Subcutaneous abdominal adipose tissue (tissue), 5 donors: Measurements from ENCODE around the gene POP4.

Source experiments
- H3K27ac ChIP-seq: one replicate; pipeline ENCODE4 v1.7.0; 2013; ENCODE audit warnings: low read depth, mild to moderate bottlenecking, inconsistent platforms, low read length, moderate library complexity
- H3K27me3 ChIP-seq, 5 donors: one replicate each; pipeline ENCODE4 v1.7.0; 2013; ENCODE audit warnings: low read length in 5 of 5, inconsistent platforms in 1 of 5; ENCODE audit not compliant: control insufficient read depth in 5 of 5, insufficient read depth in 4 of 5
- H3K36me3 ChIP-seq, 5 donors: one replicate each; pipeline ENCODE4 v1.7.0; 2013; ENCODE audit warnings: low read length in 5 of 5; ENCODE audit not compliant: control insufficient read depth in 5 of 5, insufficient read depth in 5 of 5
- H3K4me1 ChIP-seq, 5 donors: one replicate each; pipeline ENCODE4 v1.7.0; 2013; ENCODE audit warnings: low read length in 5 of 5, mild to moderate bottlenecking in 3 of 5, moderate library complexity in 1 of 5; ENCODE audit not compliant: control insufficient read depth in 5 of 5, insufficient read depth in 5 of 5
- H3K4me3 ChIP-seq, 5 donors: one replicate each; pipeline ENCODE4 v1.7.0; 2013; ENCODE audit warnings: low read length in 5 of 5, low read depth in 1 of 5
- H3K9ac ChIP-seq, 5 donors: one replicate each; pipeline ENCODE4 v1.7.0; 2013; ENCODE audit warnings: low read length in 5 of 5, mild to moderate bottlenecking in 4 of 5, moderate library complexity in 3 of 5
- H3K9me3 ChIP-seq, 5 donors: one replicate each; pipeline ENCODE4 v1.7.0; 2013; ENCODE audit warnings: low read length in 5 of 5; ENCODE audit not compliant: control insufficient read depth in 5 of 5
- donor health status: healthy.
- donor health status: healthy.
- donor health status: healthy.
- donor health status: healthy.
- donor health status: healthy.

The POP4 gene

DNA sequence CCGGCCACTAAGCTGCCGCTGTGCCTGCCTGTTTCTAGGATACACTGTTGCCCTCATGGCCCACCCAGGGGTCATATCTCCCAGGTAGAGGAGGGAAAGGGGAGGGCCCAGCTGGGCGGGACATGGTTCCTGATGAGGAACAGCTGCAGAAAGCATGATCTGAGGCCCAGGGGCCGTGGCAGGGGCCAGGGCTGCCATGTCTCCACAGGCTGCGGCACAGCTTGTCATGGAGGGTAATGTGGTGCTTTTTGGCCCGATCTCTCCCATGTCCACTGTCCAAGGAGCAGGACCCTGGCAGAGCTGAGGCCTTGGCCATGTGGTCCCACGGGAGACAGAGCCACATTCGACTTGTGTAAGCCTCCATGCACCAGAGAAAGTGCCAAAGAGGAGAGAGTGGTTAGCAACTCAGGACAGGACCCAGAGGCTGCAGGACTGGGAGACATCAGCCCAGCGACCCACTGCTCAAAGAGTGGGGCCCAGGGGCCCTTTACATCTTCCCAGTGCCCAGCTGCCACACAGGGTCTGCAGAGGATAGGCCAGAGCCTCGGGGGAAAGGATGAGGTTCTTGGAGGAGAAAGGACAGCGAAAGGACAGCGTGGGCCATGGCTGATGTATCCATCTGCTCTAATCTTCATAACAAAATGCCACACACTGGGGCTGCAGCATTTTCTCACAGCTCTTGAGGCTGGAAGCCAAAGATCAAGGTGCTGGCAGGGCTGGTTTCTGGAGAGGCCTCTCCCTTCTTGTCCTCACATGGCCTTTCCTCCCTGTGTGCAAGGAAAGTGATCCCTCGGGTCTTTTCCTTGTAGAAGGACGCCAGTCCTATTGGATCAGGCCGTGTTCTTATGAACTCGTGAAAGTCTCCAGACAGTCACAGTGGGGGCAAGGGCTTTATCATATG lies 11.5 kb downstream of the POP4 start:
- H3K27me3 ChIP-seq, result peaks cover 3 to 15% (median 6%) of the 10 kb centered on the region in 5 donors
- no peak overlapping the region for H3K27ac ChIP-seq
- peaks cover 0 to 6% (median 0%) of the 10 kb centered on the region in 5 donors for H3K4me1 ChIP-seq
- H3K9me3 ChIP-seq, result no peaks in the 10 kb centered on the region
- H3K36me3 ChIP-seq, result peaks cover 7 to 44% (median 38%) of the 10 kb centered on the region in 5 donors
- no peak overlapping the region for H3K9ac ChIP-seq
- no peak overlapping the region for H3K4me3 ChIP-seq

DNA sequence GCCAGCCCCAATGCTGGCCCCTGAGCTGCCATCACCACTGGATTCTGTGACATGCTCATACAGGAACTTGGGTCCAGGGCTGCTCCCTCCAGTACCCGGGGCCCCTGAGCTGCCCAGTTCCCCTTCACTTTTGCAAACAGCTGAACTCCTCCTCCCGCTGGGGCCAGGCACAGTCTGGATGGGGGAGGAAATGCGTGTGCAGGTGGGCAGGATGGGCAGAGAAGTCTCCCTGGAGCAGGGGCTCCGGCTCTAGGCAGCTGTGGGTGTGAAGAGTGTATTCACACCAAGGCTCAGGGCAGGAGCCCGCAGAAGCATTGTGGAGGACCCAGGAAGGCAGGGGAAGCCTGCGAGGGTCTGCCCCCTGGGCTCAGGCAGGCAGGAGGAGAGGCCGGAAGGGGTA lies 12.4 kb downstream of the POP4 start:
- Histone ChIP-seq H3K27ac (no peak overlapping the region), H3K36me3 (peaks cover 7 to 36% (median 30%) of the 10 kb centered on the region in 5 donors), H3K27me3 (peaks cover 3 to 18% (median 6%) of the 10 kb centered on the region in 5 donors)

GRCh38 chr19:29618871-29619270 lies 12.8 kb downstream of the POP4 start:
- Histone ChIP-seq H3K9me3 (no peaks in the 10 kb centered on the region), H3K4me3 (no peak overlapping the region), H3K4me1 (peaks cover 0 to 6% (median 0%) of the 10 kb centered on the region in 5 donors), H3K27me3 (peaks cover 3 to 18% (median 8%) of the 10 kb centered on the region in 5 donors), H3K27ac (no peak overlapping the region), H3K9ac (no peak overlapping the region), H3K36me3 (peaks cover 7 to 31% (median 26%) of the 10 kb centered on the region in 5 donors)

More for the DNA sequence above, 12.4 kb downstream of the POP4 start:
- no peaks in the 10 kb centered on the region for H3K9me3 ChIP-seq
- H3K4me1 ChIP-seq, result peaks cover 0 to 6% (median 0%) of the 10 kb centered on the region in 5 donors
- H3K4me3 ChIP-seq, result no peak overlapping the region
- no peak overlapping the region for H3K9ac ChIP-seq

DNA sequence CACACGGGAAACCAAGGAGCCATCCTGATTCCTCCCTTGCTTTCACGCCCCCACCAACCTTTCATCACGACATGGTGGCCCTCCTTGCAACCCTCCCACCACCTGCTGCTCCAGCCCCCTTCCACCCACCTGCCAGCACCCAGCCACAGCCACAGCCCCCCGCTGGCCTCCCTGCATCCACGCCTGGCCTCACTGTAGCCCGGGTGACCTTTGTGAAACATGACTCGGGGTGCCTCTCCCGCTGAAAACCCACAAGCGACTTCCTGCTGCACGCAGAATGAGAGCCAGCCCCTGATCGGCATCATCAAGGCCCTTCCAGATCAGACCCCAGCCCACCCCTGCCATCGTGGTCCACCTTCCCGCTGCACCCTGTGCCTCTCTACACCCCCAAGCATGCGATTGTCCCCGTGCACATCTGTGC lies 14.9 kb downstream of the POP4 start:
- Histone ChIP-seq H3K4me1 (peaks cover 0 to 6% (median 0%) of the 10 kb centered on the region in 5 donors), H3K4me3 (no peak overlapping the region), H3K9me3 (no peaks in the 10 kb centered on the region), H3K36me3 (peaks cover 0 to 11% (median 8%) of the 10 kb centered on the region in 5 donors), H3K9ac (no peak overlapping the region), H3K27me3 (peaks cover 3 to 18% (median 8%) of the 10 kb centered on the region in 5 donors), H3K27ac (no peak overlapping the region)

- peaks cover 0 to 5% (median 0%) of the 10 kb centered on the region in 5 donors for H3K4me1 ChIP-seq
- H3K9me3 ChIP-seq, result no peaks in the 10 kb centered on the region
- no peak overlapping the region for H3K27ac ChIP-seq
- H3K4me3 ChIP-seq, result no peak overlapping the region
- no peaks in the 10 kb centered on the region for H3K36me3 ChIP-seq
- H3K27me3 ChIP-seq, result peaks cover 3 to 18% (median 8%) of the 10 kb centered on the region in 5 donors
- H3K9ac ChIP-seq, result no peak overlapping the region
Measured at GRCh38 chr19:29622166-29623070, 16.3 kb downstream of the POP4 start.

GRCh38 chr19:29623726-29624488 lies 17.8 kb downstream of the POP4 start:
- no peaks in the 10 kb centered on the region for H3K4me1 ChIP-seq
- H3K27me3 ChIP-seq, result peaks cover 3 to 18% (median 8%) of the 10 kb centered on the region in 5 donors
- no peak overlapping the region for H3K4me3 ChIP-seq
- H3K36me3 ChIP-seq, result no peaks in the 10 kb centered on the region
- H3K9ac ChIP-seq, result no peak overlapping the region
- H3K27ac ChIP-seq, result no peak overlapping the region
- no peaks in the 10 kb centered on the region for H3K9me3 ChIP-seq

DNA sequence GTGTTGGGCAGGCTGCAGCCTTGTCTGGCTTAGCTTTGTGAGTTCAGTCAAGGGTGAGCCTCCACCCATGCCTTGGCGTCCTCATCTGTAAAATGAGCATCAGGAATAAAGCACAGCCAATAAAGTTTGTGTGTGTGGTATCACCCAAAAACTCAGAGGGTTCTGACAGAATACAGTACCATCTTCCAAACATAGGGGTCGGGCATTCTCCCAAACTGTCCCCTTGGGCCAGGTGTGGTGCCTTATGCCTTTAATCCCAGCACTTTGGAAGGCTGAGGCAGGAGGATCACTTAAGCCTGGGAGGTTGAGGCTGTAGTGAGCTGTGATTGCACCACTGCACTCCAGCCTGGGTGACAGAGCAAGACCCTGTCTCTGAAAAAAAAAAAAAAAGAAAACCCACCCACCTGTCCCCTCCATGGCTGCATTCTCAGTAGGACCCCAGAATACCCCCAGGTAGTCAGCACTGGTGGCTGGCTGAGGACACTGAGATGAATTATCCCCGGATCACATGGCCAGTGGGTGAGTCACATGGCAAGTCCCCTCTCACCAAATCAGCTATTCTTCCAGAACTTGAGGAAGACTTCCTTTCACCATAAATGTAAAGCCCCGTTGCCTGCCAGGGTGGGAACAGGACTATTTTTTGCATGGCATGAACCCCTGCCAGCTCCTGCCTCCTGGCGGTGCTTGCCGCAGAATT lies 18.6 kb downstream of the POP4 start:
- Histone ChIP-seq H3K4me3 (no peak overlapping the region), H3K27ac (no peak overlapping the region), H3K9ac (no peak overlapping the region), H3K4me1 (no peaks in the 10 kb centered on the region), H3K27me3 (peaks cover 3 to 18% (median 8%) of the 10 kb centered on the region in 5 donors), H3K36me3 (no peaks in the 10 kb centered on the region), H3K9me3 (no peaks in the 10 kb centered on the region)

DNA sequence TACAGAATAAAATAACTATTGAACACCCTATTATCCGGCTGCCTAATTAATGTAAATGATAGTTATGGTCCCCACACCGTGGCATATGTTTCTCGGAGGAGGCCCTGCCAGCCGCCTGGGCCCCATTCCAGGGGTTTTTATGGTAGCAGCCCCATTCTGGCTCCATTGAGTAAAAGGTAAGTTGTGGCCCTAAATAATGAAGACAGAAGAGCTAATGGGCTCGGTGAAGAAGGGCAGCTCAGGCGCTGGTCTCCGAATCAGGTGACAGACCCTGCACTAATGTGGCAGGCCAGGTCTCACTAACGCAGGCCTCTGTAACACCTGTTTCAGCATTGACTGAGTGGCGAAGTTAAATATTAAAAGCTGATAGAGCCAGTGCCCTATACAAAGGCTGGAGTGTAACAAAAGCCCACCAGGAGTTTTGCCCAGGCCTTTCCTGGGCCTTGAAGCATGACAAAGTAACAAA lies 19.1 kb downstream of the POP4 start:
- Histone ChIP-seq H3K27me3 (peaks cover 3 to 17% (median 8%) of the 10 kb centered on the region in 5 donors), H3K4me3 (no peak overlapping the region), H3K27ac (no peak overlapping the region), H3K36me3 (no peaks in the 10 kb centered on the region), H3K4me1 (no peaks in the 10 kb centered on the region), H3K9ac (no peak overlapping the region), H3K9me3 (no peaks in the 10 kb centered on the region)

GRCh38 chr19:29626386-29626785 lies 20.3 kb downstream of the POP4 start:
- no peak overlapping the region for H3K27ac ChIP-seq
- H3K27me3 ChIP-seq, result peaks cover under 1 to 9% (median 5%) of the 10 kb centered on the region in 5 donors
- no peaks in the 10 kb centered on the region for H3K36me3 ChIP-seq
- H3K9ac ChIP-seq, result no peak overlapping the region
- no peaks in the 10 kb centered on the region for H3K9me3 ChIP-seq
- no peak overlapping the region for H3K4me3 ChIP-seq
- no peaks in the 10 kb centered on the region for H3K4me1 ChIP-seq
